ENCODE results near the gene ZMYND10.

The ZMYND10 gene

GRCh38 chr3:50300681-50301254 is 44.8 kb downstream of the ZMYND10 start:
- FAIRE-seq: no peak

DNA sequence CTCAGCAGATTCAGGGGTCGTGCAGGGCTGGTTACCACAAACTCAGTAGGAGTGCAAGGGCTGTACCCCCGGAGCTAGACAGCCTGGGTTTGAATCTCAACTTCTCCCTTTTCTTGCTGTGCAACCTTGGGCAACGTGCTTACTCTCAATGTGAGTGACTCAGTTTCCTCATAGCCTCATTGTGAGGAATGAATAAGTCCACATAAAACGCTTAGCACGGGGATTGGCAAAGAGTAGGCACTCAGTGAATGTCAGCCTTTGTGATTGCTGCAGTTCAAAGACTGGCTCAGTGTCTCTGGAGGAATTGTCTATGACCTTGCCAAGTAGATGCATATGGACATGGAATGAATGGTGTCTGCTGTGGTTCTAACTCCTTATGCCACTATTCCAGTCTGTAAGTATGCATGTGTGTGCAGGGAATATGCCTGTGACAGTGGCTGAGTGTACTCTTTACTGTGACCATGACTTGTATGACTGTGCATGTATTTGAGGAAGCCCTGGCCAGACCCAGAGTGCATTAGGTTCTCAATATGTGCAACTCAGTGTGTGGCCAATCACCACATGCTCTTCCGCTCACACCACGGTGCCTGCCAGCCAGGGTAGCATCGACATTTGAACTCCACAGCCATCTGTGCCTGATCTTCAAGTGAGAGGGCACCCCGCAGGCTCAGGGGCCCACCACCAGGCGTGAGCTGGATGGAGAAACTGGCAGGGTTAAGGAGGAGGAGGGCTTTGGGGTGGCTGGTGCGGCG is 45.4 kb downstream of the ZMYND10 start:
- no peak for FAIRE-seq

DNA sequence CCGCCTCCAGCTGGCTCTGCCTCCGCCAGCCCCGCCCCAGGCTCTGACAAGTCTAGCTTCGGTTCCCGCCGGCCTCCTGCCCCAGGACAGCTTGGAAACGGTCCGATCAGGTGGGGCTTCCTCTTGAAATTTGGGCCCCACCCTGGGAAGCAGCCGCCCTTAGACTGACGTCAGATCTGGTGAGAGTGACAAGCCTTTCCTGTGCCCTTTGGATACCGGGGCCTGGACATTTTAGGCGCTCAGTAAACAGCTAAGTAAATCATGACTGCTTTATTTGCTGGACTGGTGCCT is 45.9 kb downstream of the ZMYND10 start:
- peak; percentile 97 for FAIRE-seq

DNA sequence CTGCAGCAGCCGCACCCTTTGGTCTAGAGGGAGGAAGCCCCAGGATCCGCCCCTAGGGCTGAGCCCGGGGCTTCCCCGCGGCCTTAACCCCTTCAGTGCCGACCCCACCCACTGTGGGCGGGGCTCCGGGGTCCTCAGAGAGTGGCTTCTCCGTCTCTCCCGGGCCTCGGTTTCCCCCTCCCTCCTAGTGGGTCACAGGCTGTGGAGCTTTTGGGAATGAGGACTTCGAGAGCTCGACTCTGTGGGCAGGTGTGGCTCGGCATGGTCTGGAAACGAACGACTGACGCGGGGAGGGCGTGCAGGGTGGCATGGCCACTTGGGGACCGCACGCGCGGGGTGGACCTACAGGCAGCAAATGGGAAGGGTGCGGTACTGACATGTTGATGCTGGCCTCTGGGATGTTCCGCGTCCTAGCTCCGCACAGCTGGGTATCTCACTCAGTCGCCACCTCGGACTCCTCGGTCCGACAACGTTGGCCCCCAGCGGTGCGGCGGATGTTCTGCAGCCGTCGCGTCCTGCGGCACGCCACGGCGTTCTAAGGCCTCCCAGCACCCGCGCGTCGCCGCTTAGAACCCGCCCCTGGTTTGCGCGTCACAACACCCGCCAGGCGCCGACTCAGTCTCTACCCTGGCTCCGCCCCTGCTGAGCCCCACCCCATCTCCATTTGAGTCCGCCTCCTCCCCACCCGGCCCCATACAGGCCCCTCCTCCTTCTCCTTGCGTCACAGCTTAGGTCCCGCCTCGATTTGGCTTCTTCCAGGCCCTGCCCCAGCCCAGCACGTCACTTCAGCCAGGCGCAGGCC is 46.5 kb downstream of the ZMYND10 start, which contains the start of the genes HYAL3 and NAA80:
TSS of gene HYAL3 (minus strand) at position 570 of the 802 bp plus-strand sequence. CDS start 3,803 bp downstream, outside the sequence.
TSS of gene NAA80 (minus strand) at position 570 of the 802 bp plus-strand sequence. CDS start 1,942 bp downstream, outside the sequence.
- FAIRE-seq: no peak

GRCh38 chr3:50297896-50298725 is 47.4 kb downstream of the ZMYND10 start:
- no peak for FAIRE-seq

GRCh38 chr3:50297384-50297775 is 48.2 kb downstream of the ZMYND10 start:
- FAIRE-seq: no peak

DNA sequence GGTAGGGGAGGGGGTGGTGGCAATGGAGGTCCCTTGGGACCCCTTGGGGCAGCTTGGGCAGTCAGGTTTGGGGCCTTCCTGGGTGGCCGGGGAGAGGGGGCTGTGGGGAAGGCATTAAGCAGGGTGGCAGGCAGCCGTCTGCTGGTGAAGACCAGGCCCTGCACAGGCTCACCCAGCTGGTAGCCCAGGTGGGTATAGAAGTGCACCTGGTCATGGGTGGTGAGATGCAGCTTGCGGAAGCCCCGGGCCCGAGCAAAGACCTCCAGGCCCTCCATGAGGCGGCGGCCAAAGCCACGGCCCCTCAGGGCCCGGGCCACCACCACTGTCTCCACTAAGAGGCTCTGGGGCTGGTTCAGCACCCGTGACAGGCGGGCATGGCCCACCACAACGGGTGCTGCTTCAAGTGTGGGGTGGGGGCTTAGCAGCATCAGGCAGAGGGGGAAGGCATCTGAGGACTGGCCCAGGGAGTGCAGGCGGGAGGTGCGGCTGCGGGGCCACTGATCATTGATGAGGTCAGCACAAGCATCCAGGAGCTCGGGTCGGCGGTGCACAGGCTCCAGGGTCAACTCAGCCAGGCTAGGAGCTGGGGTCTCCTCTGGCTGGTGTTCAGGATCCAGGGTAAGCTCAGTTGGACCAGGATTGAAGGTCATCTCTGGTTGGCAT is 48.7 kb downstream of the ZMYND10 start:
- no peak for FAIRE-seq

DNA sequence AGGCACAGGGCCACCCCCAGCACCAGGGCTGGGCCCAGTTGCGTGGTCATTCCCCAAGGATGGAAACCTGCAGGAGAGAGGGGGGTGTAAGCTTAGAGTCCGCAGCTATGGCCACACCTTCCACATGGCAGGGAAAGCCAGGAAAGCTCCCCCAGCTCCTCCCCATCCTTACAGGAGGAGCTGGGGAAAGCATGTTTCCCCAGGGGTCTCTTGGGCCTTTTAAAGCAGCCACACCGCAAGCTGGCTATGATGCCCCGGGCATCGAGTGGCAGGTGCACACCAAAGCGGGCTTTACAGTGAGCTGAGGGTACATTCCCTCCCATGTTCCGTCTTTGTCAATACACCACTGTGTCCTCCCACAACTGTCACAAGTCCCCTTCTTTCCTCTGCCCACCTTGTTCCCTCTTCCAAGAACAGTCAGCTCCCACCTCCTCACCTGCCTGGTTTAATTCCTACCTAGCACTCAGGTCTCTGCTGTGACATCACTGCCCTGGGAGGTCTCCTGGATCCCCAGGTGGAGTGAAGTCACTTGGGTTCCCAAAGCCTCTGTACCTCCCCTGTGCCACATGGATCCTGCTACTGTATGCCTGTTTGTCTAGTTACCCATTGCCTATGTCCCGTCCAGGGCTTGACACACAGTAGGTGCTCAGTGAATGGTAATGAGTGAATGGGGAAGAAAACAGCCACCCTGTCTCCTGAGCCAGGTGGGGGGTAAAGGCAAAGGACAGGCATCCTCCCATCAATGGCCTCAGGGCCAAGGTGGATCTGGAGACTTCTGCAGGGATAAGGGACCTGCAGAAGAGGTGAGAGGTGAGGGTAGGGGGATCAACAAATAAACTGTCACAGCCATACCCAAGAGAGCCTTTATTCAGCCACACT is 49.7 kb downstream of the ZMYND10 start:
- FAIRE-seq: no peak

GRCh38 chr3:50294492-50295403 is 50.8 kb downstream of the ZMYND10 start:
- FAIRE-seq: no peak

- FAIRE-seq: no peak
Measured at GRCh38 chr3:50294089-50294488, 51.4 kb downstream of the ZMYND10 start.

GRCh38 chr3:50293079-50293801 is 52.3 kb downstream of the ZMYND10 start:
- no peak for FAIRE-seq

- peak; percentile 79 for FAIRE-seq
Measured at GRCh38 chr3:50292159-50293078, 53.1 kb downstream of the ZMYND10 start, which contains the start of gene IFRD2. IFRD2 (minus strand) TSS chr3:50292429; CDS start chr3:50292274, 155 bp downstream.

Measured in colon (tissue), 2 donors.